Left ventricle myocardium inferior (tissue), 1 donor: ENCODE data around the gene TPD52L2. TPM values are rescaled to one million over a fixed set of nuclear protein-coding genes. Genes with fewer than 3 reads are reported as not detected.

Experiments used
- DNase-seq: peaks from one replicate; pipeline ENCODE4 v3.0.0-alpha.2; 2020
- H3K27ac ChIP-seq: fragments of 200-600 bp; replicated peaks from 2 replicates; pipeline ENCODE4 v1.8.0; 2021
- H3K27me3 ChIP-seq: fragments of 200-600 bp; 2 replicates; pipeline ENCODE4 v1.8.0; 2021; ENCODE audit warnings: low read depth
- H3K36me3 ChIP-seq: fragments of 200-600 bp; 2 replicates; pipeline ENCODE4 v1.8.0; 2021
- H3K4me1 ChIP-seq: fragments of 200-600 bp; 2 replicates; pipeline ENCODE4 v1.8.0; 2021
- H3K4me3 ChIP-seq: fragments of 200-600 bp; 2 replicates; pipeline ENCODE4 v1.8.0; 2021; ENCODE audit warnings: mild to moderate bottlenecking, moderate library complexity
- H3K9me3 ChIP-seq: fragments of 200-600 bp; replicated peaks from 2 replicates; pipeline ENCODE4 v1.8.0; 2021
- intact Hi-C: fragments of 100-400 bp; cut with micrococcal nuclease; formaldehyde crosslinking; loops from one replicate; pipeline ENCODE4 v1.11.0; 2022
- total RNA-seq: library from RNA; stranded (reverse); fragmentation: NEBNext Ultra II Directional; extraction: Animal tissue kit (Norgen Biotek cat#: 25700); gene quantifications from one replicate; pipeline ENCODE4 v1.2.1, GENCODE V29; 2021
- TF ChIP-seq, protein P1 (sequence below): fragments of 200-600 bp; IDR thresholded peaks from 2 replicates; pipeline ENCODE4 v1.8.0; 2021; ENCODE audit warnings: antibody characterized with exemption, mild to moderate bottlenecking, borderline replicate concordance
- donor health status: DM: no; HTN: yes; CAD: no; lungs with severe emphysema.

The TPD52L2 gene
- total RNA-seq, 1 donor from 2014 or later: 72.0 TPM

- intact Hi-C loops: no loop called here
- H3K36me3 ChIP-seq: peaks cover 74% of the 10 kb centered on the region
Measured at GRCh38 chr20:63932606-63933160, 67.6 kb downstream of the TPD52L2 start.

GRCh38 chr20:63933646-63934045, 68.6 kb downstream of the TPD52L2 start:
- intact Hi-C loops: no loop called here
- Histone ChIP-seq H3K27ac (peak overlapping the region; percentile 4), H3K4me1 (peaks cover 47% of the 10 kb centered on the region), H3K27me3 (no peaks in the 10 kb centered on the region), H3K4me3 (no peak overlapping the region), H3K9me3 (no peaks in the 10 kb centered on the region), H3K36me3 (peaks cover 74% of the 10 kb centered on the region)
- DNase-seq: no peak
- TF ChIP-seq, protein P1, sequence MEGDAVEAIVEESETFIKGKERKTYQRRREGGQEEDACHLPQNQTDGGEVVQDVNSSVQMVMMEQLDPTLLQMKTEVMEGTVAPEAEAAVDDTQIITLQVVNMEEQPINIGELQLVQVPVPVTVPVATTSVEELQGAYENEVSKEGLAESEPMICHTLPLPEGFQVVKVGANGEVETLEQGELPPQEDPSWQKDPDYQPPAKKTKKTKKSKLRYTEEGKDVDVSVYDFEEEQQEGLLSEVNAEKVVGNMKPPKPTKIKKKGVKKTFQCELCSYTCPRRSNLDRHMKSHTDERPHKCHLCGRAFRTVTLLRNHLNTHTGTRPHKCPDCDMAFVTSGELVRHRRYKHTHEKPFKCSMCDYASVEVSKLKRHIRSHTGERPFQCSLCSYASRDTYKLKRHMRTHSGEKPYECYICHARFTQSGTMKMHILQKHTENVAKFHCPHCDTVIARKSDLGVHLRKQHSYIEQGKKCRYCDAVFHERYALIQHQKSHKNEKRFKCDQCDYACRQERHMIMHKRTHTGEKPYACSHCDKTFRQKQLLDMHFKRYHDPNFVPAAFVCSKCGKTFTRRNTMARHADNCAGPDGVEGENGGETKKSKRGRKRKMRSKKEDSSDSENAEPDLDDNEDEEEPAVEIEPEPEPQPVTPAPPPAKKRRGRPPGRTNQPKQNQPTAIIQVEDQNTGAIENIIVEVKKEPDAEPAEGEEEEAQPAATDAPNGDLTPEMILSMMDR: no peak

More at GRCh38 chr20:63932606-63933160, 67.6 kb downstream of the TPD52L2 start:
- no peak overlapping the region for H3K4me3 ChIP-seq
- H3K9me3 ChIP-seq: no peaks in the 10 kb centered on the region
- H3K27ac ChIP-seq: no peak overlapping the region
- no peak for DNase-seq
- TF ChIP-seq, protein P1: no peak
- no peaks in the 10 kb centered on the region for H3K27me3 ChIP-seq
- H3K4me1 ChIP-seq: peaks cover 48% of the 10 kb centered on the region

GRCh38 chr20:63934271-63935068, 69.4 kb downstream of the TPD52L2 start:
- no peak overlapping the region for H3K4me3 ChIP-seq
- DNase-seq: no peak
- H3K27ac ChIP-seq: peak overlapping the region; percentile 4
- H3K36me3 ChIP-seq: peaks cover 74% of the 10 kb centered on the region
- H3K4me1 ChIP-seq: peaks cover 46% of the 10 kb centered on the region
- intact Hi-C loops: no loop called here
- H3K27me3 ChIP-seq: no peaks in the 10 kb centered on the region
- H3K9me3 ChIP-seq: no peaks in the 10 kb centered on the region
- TF ChIP-seq, protein P1: peak; percentile 38

GRCh38 chr20:63935447-63935846, 70.4 kb downstream of the TPD52L2 start:
- DNase-seq: no peak
- intact Hi-C loops: no loop called here
- Histone ChIP-seq H3K4me3 (no peak overlapping the region), H3K36me3 (peaks cover 73% of the 10 kb centered on the region), H3K27ac (no peak overlapping the region), H3K4me1 (peaks cover 36% of the 10 kb centered on the region), H3K9me3 (no peaks in the 10 kb centered on the region), H3K27me3 (no peaks in the 10 kb centered on the region)
- TF ChIP-seq, protein P1: no peak

GRCh38 chr20:63937596-63937995, 72.5 kb downstream of the TPD52L2 start:
- TF ChIP-seq, protein P1: no peak
- intact Hi-C loops: no loop called here
- Histone ChIP-seq H3K27me3 (no peaks in the 10 kb centered on the region), H3K4me1 (peaks cover 26% of the 10 kb centered on the region), H3K27ac (no peak overlapping the region), H3K9me3 (no peaks in the 10 kb centered on the region), H3K36me3 (peaks cover 64% of the 10 kb centered on the region), H3K4me3 (no peak overlapping the region)
- DNase-seq: no peak
